Endothelial cell of umbilical vein (primary cell): Measurements from ENCODE around the gene TPK1.

ENCODE experiments used
- CTCF ChIP-seq, 2 donors: IDR thresholded peaks; 1 replicate in 1 of 2; 2 replicates in 1 of 2; pipeline ENCODE4 v1.5.1; 2011; ENCODE audit warnings: low read length in 2 of 2, mild to moderate bottlenecking in 2 of 2, moderate library complexity in 2 of 2, control low read depth in 1 of 2, inconsistent platforms in 1 of 2, low read depth in 1 of 2; ENCODE audit not compliant: insufficient read depth in 1 of 2; ENCODE audit errors: extremely low read depth in 1 of 2
- EZH2 ChIP-seq: IDR thresholded peaks from 2 replicates; pipeline ENCODE4 v1.6.1; 2012; ENCODE audit warnings: borderline replicate concordance, low read depth, mild to moderate bottlenecking, moderate library complexity, low read length, inconsistent platforms; ENCODE audit not compliant: severe bottlenecking
- FOS ChIP-seq: IDR thresholded peaks from 2 replicates; pipeline ENCODE4 v1.6.1; 2011; ENCODE audit warnings: mild to moderate bottlenecking, low read length, moderate library complexity, borderline replicate concordance; ENCODE audit not compliant: insufficient read depth
- GATA2 ChIP-seq: IDR thresholded peaks from 2 replicates; pipeline ENCODE4 v1.7.0; 2011; ENCODE audit warnings: low read depth, mild to moderate bottlenecking, moderate library complexity, mixed read lengths, low read length; ENCODE audit not compliant: insufficient read length, insufficient read depth
- JUN ChIP-seq: IDR thresholded peaks from 2 replicates; pipeline ENCODE4 v1.6.1; 2011; ENCODE audit warnings: borderline replicate concordance, low read depth; ENCODE audit not compliant: insufficient read length, insufficient read depth
- MYC ChIP-seq: IDR thresholded peaks from one replicate; pipeline ENCODE4 v1.6.1; 2011; ENCODE audit warnings: mild to moderate bottlenecking, low read depth, low read length
- POLR2A ChIP-seq: IDR thresholded peaks from 2 replicates; pipeline ENCODE4 v1.6.1; 2012; ENCODE audit warnings: low read depth, mild to moderate bottlenecking, control low read depth, low read length
- POLR2AphosphoS5 ChIP-seq: IDR thresholded peaks from 2 replicates; pipeline ENCODE4 v1.6.1; 2012; ENCODE audit warnings: low read depth, mild to moderate bottlenecking, control low read depth, low read length, moderate library complexity; ENCODE audit not compliant: insufficient read depth
- TF ChIP-seq, protein P1 (sequence below): IDR thresholded peaks from 2 replicates; pipeline ENCODE4 v1.6.1; 2011; ENCODE audit not compliant: insufficient read depth, insufficient read length

DNA sequence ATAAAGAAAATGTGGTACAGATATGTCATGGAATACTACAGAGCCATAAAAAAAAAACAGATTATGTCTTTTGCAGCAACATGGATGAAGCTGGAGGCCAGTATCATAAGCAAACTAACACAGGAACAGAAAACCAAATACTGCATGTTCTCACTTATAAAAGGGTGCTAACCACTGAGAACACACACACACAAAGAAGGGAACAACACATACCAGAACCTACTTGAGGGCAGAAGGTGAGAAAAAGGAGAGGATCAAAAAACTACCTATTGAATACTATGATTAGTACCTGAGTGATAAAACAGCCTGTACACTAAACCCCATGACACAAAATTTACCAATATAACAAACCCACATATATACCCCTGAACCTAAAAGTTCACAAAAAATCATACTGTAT is 144.6 kb downstream of the TPK1 start:
- TF ChIP-seq CTCF (IDR thresholded peaks at IDR 0.05; ENCODE audit: extremely low read depth in 1 of 2, insufficient read depth in 1 of 2, low read depth in 1 of 2, low read length in 2 of 2) (no peak), JUN (no peak), POLR2AphosphoS5 (no peak), POLR2A (no peak), GATA2 (no peak), EZH2 (no peak), FOS (no peak), MYC (no peak)
- TF ChIP-seq, protein P1, sequence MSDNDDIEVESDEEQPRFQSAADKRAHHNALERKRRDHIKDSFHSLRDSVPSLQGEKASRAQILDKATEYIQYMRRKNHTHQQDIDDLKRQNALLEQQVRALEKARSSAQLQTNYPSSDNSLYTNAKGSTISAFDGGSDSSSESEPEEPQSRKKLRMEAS: no peak
